ENCODE data around the gene CEP95.
A peak's percentile ranks its signal among the peaks of the same experiment; 100 is the strongest.

The CEP95 gene

DNA sequence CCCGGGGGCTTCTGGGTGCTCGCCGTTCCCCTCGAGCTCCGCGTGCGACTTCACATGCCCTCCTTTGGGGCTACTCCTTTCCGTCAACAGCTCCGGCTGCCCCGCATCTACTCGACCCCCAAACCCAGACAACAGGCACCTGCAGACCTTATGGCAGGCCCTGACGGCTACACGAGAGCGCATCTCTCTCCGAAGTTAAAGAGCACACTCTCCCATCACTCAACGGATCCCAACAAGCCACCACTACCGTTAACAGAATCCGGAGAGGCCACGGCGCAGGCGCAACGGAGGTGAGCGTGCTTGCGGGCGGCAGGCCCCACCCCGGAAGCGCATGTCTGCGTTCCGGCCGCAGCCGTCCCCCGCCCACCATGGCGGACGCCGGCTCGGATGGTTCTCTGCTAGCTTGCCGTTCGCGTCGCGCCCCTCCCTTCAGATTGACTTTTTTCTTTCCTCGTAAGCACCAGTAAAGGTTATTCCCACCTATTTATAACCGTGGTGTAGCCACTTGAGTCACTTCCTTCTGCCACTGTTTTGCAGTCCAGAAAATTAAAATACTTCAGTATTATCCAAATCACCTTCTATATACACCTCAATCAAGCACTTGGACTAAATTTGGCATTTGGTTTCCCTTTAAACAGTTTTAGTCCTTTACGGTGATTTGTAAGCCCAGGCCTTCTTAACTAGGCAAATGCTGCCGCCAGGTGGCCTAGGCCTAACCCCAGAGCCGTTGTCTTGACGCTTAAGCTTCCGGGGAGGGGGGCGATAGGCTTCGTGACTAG, 9.8 kb upstream of the CEP95 start, which contains the start of gene POLG2:
POLG2 (minus strand) TSS at position 269 of the 779 bp plus-strand sequence; CDS start at position 183, 86 bp downstream.
- peak; percentile 93 for DNase-seq

DNA sequence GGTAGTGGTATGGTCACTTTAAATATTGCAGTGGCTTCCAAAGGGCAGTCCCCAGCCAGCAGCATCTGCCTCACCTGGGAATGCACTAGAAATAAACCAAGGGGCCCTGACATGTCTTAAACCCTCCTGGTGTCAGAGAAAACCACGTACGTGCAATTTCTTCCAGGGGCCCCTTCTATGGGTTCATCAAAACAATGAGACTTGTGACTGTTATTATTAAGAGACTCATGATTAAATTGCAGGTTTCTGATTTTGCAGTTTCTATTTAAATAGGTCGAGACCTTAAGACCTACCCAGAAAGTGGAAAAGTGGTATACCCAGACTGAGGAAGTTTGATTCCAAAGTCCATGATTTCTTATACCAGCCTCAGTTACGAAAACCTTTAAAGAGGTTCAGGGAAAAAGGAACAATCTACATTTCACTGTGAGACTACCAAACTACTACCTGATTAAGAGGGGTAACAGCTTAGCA, 9.2 kb upstream of the CEP95 start:
- DNase-seq, result no peak

DNA sequence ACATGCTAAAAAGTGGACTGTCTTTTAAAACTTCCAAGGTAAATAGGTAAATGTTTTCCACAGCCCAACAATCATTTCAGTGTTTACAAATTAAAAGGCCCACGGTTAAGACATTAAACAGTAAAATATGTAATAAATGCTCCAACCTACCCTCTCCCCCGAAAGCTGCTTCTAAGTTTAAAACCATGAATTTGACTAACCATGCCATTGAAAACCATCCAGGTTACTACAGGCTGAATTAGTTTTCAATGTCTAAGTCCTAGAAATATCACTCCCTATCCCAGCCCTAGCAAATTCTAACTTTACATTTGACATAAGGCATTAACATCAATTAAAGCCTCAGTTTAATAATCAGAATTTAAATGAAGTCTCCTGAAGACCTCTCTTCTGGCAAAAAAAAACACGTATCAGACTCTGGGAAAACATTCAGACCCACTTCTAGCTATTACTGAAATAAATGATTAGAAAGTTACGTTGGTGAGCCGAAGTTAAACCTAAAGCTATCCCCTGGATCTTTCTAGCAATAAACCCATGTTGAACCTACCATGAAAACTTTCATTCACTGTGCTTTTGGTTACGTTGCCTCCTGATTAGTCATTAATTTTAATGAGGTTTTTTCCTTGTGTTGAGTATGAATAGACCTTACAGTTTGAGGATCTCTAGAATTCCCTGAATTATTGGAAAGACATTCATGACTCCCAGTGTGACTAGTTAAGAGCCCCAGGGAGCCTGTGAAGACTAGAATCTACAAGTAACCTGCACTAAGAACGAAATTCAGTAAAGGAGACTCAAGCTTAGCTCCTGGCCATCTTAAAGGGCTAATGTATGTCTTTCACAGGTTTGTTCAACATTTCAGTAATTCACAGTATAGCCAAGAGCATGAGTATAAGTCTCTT, 8.2 kb upstream of the CEP95 start:
- DNase-seq, result no peak

DNA sequence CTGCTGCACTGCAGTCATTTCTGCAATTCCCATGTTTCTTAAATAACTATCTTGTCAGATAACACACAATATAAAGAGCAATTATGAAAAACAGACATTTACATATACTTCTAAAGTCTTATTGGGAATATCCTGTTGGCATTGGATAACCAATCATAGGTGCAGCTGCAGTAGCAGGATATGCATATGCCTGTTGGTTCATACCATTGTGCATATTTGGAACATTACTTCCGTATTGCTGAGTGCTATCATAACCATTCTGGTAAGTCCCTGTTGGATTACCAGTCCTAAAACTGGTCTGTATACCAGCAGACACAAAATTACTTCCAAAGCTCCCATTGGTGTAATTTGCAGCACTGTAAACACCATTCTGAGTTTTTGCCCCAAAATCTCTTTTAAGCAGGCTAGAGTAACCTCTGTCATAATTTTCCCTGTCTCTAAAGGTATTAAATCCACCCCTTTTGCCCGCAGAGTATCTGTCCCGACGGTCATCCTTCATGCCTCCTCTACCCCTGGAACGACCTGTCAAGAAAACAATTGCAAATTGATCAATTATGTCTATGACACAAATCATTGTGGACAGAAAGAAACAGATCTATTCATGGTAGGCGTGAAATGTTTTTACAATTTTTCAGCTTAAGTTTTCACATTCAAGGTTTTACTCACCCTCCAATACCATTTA, 6.8 kb upstream of the CEP95 start:
- DNase-seq, result no peak

DNA sequence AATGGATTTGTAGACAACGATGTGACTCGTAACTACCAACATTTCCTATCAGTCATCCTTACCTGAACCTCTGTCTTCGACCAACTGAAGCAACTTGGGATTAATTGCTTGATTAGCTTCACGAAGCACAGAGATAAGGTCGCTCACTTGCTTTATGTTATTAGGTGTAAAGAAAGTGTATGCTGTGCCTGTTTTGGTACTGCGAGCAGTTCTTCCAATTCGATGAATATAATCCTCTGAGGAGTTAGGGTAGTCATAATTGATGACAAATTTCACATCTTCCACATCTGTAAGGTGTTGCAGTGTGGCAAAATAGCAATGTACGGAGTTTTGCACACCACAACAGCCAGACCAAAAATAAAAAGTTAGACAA, 6.3 kb upstream of the CEP95 start:
- DNase-seq, result no peak

DNA sequence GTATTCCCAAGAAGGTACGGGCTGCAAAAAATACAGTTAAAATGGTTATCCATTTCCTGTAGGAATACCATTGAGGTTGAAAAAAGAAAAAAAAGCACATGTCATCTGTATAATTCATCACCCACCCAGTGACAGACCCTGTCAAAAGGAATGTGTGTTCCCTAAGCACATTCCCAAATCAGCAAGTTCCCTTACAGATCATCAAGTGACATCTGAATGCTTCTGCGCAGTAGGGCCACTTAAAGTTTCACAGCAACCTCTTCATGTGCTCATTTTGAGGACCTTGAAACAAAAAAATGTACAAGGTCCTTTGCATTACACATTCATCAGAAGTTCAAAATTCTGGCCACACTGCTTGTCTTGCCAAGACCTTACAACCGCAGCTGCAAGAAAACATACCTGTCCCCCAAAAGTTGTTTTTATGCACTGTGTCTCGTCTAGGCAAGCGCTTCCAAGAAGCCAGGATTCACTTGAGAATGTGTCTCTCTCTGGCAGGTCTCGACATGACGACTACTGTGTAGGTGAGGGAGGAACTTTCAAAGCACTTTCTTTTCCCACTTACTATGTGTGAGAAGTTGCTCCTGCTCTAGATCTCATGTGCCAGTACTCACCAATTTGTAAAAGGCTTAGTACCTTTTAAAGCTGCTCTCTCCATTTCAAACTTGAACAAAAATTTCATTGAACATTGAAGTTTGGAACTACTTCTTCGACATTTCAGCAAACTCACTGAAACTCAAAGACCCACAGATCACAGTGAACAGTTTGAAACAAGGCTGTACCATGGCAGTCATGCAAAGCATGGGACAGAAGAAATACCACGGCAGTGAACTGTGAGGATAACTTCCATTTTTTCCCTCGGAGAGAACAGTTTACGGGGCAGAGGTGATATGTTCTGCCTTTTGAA, 5.7 kb upstream of the CEP95 start:
- no peak for DNase-seq

DNA sequence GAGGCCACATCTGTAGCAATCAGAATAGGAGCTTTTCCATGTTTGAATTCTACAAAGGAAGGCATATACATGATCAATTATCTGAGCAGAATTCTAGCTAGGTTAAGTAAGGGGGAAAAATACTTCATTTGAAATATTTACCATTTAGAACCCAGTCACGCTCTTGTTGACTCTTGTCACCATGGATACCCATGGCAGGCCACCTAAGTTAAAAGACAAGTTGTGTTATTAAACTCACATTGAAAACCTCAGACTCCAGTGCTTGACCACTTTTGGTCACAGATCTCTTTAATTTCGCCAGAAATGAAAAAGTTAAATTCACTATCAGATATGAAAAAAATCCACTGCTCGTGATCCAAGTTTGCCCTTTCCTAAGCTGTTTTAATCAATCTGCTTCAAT, 4.8 kb upstream of the CEP95 start:
- no peak for DNase-seq

DNA sequence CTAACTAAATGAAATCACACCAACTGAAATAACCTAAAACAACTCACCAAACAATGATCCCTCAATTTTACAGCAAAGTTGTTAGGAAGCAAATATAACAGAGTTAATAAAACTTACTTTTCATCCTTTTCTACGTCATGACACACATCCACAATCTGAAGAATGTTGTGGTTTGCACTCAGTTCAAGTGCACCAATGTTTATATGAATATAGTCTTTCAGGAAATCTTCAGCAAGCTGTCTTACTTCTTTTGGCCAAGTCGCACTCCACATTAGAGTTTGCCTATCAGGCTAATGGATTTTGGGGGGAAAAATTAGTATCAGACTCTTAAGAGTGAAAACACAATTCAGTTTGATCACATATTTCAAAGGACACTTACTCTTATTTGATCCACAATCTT, 4.0 kb upstream of the CEP95 start:
- no peak for DNase-seq

DNA sequence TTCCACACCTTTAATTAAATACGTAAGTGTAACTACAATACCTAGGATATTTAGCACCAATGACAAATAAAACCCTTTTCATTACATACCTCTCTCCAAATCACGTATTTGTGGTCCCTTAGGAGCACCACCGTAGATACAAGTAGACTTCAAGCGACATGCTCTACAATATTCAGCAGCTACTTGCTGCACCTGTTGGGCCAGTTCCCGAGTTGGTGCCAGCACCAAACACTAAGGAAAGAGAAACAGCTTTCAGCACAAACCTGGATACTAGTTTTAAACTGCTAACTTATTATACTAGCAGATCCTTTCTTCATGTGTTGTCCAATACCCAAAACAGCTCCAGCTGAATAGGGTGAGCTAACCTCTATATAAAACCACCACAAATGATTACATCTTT, 3.4 kb upstream of the CEP95 start:
- DNase-seq, result no peak

DNA sequence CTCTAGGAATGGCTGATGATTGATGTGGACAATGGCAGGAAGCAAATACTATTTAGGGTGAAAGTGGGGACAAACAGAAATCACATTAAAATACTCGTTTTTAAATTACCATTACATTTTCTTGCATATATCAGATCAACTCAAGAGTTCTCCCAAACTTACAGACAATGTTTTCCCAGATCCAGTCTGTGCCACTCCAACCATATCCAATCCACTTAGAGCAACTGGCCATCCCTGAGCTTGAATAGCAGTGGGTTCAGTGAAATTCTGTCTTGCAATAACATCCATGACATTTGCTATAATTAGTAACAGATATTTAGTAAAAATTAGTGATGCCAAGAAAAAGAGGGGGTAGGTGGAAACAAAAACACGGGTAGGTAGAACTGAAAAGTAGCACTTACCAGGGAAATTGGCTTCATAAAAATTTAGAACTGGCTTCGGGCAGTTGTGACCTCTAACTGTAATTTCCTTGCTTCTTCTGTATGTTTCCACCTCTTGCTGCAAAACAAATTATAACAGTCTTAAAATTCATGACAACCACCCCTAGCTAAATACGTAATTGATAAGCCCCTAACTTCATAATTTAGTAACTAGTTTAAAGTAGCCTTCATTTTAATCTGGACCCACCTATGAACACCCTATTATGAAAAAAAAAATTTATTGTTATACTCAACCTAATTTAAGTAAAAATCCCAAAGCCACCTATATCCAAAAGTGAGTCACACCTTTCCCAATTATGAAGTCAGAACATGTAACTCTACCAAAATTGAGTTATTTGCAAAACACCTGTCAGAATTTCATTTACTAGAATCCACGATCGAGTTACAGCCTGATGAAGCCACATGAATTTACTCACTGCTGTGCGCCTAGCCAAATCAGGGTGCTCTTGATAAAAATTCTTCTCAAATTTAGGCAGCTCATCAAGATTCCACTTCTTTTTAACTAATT, 2.7 kb upstream of the CEP95 start:
- no peak for DNase-seq

DNA sequence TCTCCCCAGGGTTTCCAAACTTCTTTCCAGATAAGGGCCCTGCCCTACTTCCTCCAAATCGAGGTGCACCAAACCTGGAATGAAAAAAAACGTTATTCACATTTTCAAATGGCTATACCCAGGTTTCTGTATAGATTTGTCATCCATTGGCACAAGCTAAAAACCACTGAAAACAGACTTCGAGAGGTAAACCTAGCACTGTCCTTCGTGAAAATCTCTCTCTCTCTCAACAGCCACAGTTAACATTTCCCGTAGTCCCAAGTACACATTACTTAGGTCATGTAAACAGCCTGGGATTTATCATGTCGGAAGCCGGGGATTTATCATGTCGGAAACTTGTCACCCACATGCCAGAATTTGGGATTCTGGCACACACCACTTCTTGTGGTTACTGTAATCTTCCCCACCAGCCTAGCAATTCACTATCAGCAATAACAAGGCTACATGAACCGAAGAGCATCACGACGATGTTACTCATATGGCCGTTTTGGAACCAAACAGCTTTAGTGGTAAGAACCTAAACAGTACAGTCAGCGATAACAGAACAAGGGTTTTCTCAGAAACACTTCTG, 1.9 kb upstream of the CEP95 start:
- DNase-seq, result no peak

DNA sequence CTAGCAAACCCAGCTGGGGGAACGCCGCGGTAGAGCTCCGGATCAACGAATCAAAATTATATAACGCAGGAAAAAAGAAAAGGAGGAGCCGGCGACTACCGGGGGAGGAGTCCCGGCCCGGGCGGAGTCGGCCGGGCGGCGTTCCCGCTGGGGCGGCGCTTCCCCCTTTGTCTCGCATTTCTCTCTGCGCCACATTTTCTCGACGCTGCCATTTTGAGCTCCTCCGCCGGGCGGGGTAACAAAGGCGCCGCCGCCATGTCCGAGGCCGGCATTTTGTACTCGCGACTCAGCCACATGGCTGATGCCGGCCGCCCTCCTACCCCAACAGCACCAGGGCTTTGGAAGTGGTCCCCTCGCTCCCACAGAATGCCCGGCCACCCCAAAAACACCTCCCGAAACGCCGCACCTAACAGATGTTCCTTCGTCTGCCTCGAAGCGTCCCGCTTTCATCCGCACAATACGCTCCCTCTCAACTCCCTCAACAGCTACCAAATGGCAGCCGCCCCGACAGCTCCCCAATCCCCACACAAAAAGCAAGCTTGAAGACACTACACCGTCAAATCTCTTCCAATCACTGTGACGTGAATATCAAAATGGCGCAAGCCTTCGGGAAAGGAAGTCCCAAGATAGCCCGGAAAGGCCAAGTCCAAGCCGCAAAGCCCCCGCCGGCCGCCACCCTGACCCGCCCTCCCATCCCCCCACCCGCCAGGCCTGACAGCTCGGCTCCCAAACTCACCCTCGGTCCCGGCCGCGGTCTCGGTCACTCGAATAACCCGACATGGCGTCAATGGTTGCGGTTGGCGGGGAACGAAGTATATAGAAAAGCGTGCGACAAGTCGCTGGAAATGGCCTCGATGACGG, 1.2 kb upstream of the CEP95 start:
- peak; percentile 91 for DNase-seq

DNA sequence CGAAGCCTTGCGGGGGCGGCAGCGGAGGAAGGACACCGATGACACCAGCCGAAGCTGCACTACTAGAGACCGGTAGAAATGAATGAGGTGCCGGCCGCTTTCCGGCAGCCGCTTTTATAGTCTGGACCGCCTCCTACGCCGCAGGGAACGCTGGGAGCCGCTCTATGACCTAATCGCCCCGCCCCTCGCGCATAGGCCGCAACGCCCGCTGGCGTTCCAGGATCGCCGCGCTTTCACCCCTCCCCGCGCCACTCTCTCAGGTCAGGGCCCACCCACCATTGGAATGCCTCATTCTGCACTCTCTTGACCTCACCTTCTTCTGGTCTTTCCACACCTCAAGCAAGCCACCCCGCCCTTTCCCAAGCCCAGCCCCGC, 589 bp upstream of the CEP95 start, which contains the start of gene DDX5:
DDX5 (minus strand) TSS at position 89 of the 375 bp plus-strand sequence. CDS start 170 bp downstream, outside the sequence.
- peak; percentile 97 for DNase-seq

DNA sequence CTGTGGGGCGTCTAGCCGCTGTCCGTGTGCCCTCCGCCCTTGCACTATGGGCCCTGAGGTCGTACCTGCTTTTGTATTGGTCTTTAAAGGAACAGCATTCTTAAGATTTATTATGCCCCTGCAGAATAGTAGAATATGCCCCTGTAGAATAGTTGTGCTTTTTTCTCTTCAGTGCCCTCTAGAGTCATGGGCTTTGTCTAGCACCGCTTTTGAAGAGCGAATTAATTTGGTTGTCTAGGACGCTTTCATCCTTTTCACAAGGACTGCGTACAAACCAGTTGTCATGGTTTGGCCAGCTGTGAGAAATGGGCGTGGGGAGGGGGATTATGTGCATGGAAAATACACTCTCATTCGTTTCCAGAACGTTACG, 621 bp downstream of the CEP95 start:
- DNase-seq, result peak; percentile 61

DNA sequence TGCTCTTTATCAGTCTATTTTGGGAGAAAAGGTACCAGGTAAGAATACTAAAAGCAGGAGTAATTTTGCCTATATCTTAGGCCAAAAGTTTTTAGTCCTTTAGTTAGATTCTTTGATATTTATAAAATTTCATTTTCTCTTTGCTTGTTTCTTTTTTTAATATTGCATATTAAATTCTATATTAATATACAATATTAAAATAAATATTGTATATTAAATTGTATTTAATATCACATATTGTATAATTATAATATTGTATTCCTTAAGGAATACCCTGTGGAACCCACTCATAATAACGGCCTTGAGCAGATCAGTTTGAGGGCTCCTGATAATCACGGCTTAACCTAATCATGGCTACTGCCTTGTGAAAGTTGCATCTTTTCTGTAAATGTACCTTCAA, 1.9 kb downstream of the CEP95 start:
- no peak for DNase-seq

DNA sequence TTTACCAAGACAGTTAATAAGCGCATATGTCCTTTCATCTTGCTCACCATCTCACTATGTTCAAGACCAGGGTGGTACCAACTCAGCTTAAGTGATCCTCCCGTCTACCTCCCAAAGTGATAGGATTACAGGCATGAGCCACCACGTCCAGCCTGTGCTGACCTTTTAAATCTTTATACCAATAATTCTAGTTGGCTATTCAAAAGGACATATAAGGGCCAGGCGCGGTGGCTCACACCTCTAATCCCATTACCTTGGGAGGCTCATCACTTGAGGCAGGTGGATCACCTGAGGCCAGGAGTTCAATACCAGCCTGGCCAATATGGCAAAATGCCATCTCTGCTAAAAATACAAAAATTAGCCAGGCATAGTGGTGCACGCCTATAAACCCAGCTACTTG, 2.4 kb downstream of the CEP95 start:
- DNase-seq, result no peak

DNA sequence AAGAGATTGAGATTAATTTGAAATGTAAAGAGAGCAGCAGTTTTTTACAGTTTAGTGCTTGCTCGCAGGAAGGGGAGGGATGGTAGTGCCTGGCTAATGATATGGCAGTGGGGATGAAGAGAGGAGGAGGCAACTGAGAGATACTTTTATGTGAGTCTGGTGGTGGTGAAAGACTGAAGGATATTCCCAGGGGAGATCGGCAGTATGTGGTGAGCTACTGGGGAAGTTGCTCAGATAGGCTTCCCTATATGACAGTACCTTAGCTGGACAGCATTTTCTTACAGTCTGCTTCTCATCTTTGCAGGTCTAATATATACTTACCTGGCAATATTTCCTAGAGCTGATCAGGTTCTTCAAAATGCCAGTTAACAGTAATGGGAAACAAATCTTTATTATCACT, 8.6 kb downstream of the CEP95 start:
- DNase-seq, result no peak

DNA sequence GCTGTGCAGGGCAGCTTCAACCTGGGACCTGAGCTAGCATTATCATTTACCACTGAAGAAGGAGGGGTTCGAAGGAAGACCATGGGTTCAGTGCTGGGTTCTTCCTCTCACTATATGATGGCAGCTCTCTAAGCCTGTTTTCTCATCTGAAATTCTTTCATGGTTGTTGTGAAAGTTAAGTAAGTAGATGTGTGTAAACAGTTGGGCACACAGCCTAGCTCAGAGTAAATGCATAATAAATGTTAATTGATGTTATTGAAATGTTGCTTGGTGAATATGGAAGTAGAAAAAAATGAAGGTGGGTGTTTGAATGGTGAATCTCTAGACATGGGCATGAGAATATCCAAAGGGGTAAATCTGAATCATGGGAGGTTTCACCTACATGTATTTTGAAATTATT, 9.1 kb downstream of the CEP95 start:
- DNase-seq, result no peak

DNA sequence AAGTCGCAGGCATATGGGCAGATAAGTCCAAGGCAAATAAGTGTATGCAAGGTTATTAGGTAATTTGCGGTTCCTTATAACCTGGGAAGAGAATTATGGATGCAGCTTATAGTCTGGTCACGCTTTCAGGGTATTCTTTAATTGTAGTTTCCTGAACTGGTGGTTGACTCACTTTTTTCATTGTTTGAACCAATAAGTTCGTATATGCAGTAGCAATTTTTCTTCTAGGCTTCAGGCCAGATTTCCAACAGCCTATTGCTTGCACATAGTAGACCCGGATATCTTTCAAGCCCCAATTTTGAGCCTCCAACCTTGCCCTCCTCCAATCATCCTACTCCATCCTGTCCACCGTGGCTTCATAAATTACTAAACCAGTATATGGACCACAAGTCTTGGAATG, 12.8 kb downstream of the CEP95 start:
- no peak for DNase-seq

DNA sequence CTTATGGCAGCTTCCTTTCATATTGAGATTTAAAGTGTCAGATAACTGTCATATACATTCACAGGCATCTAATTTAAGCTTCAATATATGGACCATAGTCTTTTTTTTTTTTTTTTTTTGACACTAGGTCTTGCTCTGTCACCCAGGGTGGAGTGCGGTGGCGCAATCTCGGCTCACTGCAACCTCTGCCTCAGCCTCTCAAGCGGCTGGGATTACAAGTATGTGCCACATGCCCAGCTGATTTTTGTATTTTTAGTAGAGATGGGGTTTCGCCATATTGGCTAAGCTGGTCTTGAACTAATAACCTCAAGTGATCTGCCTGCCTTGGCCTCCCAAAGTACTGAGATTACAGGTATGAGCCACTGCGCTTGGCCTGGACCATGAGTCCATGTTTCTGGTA, 13.6 kb downstream of the CEP95 start:
- DNase-seq, result no peak
